ENCODE results near the gene ALDH1L2.

GRCh38 chr12:105064564-105065178 lies 19.6 kb downstream of the ALDH1L2 start:
- TF ChIP-seq EZH2phosphoT487 (IDR thresholded peaks at IDR 0.05; ENCODE audit: low read depth), result no peak
- TF ChIP-seq, protein P1, sequence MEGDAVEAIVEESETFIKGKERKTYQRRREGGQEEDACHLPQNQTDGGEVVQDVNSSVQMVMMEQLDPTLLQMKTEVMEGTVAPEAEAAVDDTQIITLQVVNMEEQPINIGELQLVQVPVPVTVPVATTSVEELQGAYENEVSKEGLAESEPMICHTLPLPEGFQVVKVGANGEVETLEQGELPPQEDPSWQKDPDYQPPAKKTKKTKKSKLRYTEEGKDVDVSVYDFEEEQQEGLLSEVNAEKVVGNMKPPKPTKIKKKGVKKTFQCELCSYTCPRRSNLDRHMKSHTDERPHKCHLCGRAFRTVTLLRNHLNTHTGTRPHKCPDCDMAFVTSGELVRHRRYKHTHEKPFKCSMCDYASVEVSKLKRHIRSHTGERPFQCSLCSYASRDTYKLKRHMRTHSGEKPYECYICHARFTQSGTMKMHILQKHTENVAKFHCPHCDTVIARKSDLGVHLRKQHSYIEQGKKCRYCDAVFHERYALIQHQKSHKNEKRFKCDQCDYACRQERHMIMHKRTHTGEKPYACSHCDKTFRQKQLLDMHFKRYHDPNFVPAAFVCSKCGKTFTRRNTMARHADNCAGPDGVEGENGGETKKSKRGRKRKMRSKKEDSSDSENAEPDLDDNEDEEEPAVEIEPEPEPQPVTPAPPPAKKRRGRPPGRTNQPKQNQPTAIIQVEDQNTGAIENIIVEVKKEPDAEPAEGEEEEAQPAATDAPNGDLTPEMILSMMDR (IDR thresholded peaks at IDR 0.05; ENCODE audit: low read depth, low read length), result no peak

Measured in OCI-LY3 (cell line).